Cardiac septum (tissue), 1 donor: ENCODE results near the gene RDH16. TPM values are rescaled to one million over a fixed set of nuclear protein-coding genes. Genes with fewer than 3 reads are reported as not detected.

ENCODE experiments used
- DNase-seq: peaks from one replicate; pipeline ENCODE4 v3.0.0-alpha.2; 2020; ENCODE audit warnings: low spot score
- intact Hi-C: fragments of 100-400 bp; cut with DNase I; formaldehyde crosslinking; loops from one replicate; pipeline ENCODE4 v1.14.0; 2022
- long read RNA-seq: library from polyadenylated mRNA; unstranded; transcript quantifications from one replicate; pipeline ENCODE4 v2.0.0, GENCODE V29; 2021
- total RNA-seq: library from RNA; stranded (reverse); fragmentation: NEBNext Ultra II Directional; extraction: Animal tissue kit (Norgen Biotek cat#: 25700); gene quantifications from one replicate; pipeline ENCODE4 v1.2.1, GENCODE V29; 2021
- donor health status: DM: no; HTN: no; CAD: no.

Gene RDH16, protein sequence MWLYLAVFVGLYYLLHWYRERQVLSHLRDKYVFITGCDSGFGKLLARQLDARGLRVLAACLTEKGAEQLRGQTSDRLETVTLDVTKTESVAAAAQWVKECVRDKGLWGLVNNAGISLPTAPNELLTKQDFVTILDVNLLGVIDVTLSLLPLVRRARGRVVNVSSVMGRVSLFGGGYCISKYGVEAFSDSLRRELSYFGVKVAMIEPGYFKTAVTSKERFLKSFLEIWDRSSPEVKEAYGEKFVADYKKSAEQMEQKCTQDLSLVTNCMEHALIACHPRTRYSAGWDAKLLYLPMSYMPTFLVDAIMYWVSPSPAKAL
- total RNA-seq = 0.22 TPM
- long read RNA-seq, partial matches to known transcripts = 0 of 1 reads
- long read RNA-seq, other reads (novel, unspliced or antisense) = 1 of 1 reads

GRCh38 chr12:56957229-56958052, at the start of gene RDH16:
Gene RDH16, minus strand, starts transcription at chr12:56957608. Its CDS starts 146 bp downstream, at chr12:56957462.
- DNase-seq = no peak
- intact Hi-C loops = no loop called here

- intact Hi-C loops = loop anchor here (5.0 kb wide), 2 partner anchors 105 to 250 kb away; partner anchors contain the start of gene STAT6
- DNase-seq = no peak
Measured at GRCh38 chr12:57006809-57007475, 49.5 kb upstream of the RDH16 start.

- DNase-seq = no peak
- intact Hi-C loops = loop anchor here (5.0 kb wide), 2 partner anchors 106 to 249 kb away; partner anchors contain the start of gene STAT6
Measured at GRCh38 chr12:57005980-57006808, 48.8 kb upstream of the RDH16 start, which contains the start of gene ZBTB39. Gene ZBTB39, minus strand, starts transcription at chr12:57006546. Its CDS starts 1,629 bp downstream, at chr12:57004917.

GRCh38 chr12:57004651-57005050, 47.2 kb upstream of the RDH16 start:
- intact Hi-C loops = loop anchor here (5.0 kb wide), 2 partner anchors 108 to 247 kb away; partner anchors contain the start of gene STAT6
- DNase-seq = no peak

- intact Hi-C loops = no loop called here
- DNase-seq = no peak
Measured at GRCh38 chr12:57003395-57003794, 46.0 kb upstream of the RDH16 start.

DNA sequence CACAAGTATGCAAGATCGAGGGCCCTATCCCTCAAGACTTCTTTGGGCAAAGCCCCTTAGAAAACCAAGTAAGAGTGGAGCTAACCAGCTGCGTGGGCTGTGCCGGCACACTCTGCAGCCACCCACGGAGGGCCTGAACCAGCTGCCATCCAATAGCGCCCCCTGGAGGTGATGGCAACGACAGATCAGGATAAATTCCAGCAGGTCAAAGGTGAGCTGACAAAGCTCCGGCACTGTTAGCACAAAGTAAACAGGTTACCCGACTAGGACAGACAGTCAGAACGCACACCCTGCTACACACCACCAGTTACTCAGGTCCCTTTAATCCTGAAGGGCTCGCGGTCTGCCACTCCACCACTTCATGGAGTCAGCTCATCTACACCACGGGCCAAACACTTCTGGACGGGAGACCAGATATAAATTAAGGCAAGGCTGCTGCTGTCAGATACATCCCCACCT, 44.1 kb upstream of the RDH16 start:
- intact Hi-C loops = no loop called here
- no peak for DNase-seq

- intact Hi-C loops = no loop called here
- no peak for DNase-seq
Measured at GRCh38 chr12:57000393-57000792, 43.0 kb upstream of the RDH16 start.

GRCh38 chr12:56999456-56999855, 42.0 kb upstream of the RDH16 start:
- no peak for DNase-seq
- intact Hi-C loops = no loop called here

GRCh38 chr12:56998981-56999380, 41.6 kb upstream of the RDH16 start:
- intact Hi-C loops = no loop called here
- no peak for DNase-seq

DNA sequence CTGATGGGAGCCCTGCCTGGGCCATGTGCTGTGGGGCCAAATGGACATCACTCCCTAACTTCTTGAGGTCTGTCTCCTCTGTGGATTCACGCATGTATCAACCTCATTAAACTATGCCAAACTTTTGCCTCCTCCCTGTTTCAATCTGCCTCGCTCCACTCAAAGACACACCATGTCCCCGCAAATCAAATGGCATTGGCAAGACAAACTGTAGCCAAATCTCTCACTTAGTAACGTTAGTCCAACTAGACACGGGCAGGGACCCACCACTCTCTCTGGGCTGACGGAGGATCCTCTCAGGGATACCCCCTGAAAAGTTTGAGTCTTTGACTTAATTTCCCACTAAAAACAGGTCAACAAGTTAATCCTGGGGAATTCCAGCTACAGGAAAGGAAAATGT, 40.9 kb upstream of the RDH16 start:
- intact Hi-C loops = no loop called here
- no peak for DNase-seq

DNA sequence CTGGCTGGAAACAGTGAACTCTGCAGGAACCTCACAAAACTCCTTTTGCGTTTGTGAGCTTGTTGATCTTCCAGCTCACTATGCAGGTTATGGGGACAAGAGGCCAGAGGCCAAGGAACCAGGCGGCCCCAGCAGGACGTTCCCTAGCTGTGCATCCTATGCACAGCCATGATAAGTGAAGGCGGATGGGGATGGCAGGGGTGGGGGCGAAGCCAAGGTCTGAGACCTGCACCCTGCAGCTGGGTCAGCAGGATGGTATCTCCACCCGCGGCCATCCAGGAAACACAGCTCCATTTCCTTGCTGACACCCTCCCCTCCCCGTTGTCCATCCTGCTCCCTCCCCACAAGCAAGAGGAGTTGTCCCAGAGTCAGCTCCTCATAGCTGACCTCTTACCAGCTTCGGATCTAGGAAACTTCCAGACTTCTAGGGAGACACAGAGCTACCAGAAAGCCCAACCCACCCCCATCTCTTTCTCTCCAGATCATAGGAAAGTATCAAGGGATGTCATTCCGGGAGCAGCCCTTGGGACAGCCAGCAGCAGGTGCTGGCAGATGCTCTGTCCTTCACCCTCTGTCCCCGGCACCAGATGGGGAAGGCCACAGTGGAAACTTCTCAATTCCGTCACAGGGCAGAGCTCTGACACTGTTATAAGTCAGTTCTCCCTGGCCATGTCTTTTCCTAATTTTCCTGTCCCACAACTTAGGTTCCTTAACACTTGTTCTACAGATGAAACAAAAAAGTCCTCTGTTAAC, 39.6 kb upstream of the RDH16 start:
- intact Hi-C loops = no loop called here
- DNase-seq = no peak

- intact Hi-C loops = no loop called here
- no peak for DNase-seq
Measured at GRCh38 chr12:56995930-56996496, 38.6 kb upstream of the RDH16 start.

DNA sequence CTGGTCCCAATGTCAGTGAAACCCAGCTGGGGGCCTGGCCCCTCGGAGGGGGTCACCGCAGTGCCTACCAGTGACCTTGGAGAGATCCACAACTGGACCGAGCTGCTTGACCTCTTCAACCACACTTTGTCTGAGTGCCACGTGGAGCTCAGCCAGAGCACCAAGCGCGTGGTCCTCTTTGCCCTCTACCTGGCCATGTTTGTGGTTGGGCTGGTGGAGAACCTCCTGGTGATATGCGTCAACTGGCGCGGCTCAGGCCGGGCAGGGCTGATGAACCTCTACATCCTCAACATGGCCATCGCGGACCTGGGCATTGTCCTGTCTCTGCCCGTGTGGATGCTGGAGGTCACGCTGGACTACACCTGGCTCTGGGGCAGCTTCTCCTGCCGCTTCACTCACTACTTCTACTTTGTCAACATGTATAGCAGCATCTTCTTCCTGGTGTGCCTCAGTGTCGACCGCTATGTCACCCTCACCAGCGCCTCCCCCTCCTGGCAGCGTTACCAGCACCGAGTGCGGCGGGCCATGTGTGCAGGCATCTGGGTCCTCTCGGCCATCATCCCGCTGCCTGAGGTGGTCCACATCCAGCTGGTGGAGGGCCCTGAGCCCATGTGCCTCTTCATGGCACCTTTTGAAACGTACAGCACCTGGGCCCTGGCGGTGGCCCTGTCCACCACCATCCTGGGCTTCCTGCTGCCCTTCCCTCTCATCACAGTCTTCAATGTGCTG, 38.0 kb upstream of the RDH16 start:
- no peak for DNase-seq
- intact Hi-C loops = no loop called here

GRCh38 chr12:56994231-56994746, 36.9 kb upstream of the RDH16 start:
- intact Hi-C loops = no loop called here

DNA sequence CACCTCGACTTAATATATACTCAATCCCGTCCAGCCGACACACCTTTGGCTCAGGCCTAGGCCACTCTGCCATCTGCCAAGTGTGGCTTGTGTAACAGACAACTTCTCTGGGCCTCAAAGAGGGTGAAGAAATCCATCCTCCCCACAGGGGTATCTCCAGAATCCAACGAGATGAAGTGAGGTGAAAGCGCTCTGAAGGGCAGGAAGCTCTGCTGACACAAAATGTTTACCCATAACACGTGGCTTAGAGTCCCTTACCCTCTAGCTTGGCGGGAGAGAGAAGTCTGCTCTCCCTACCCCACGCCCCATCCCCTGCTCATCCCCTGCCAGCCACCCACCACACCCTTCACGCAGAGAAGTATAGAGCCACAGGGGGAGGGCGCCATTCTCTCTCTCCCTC, 35.9 kb upstream of the RDH16 start:
- no peak for DNase-seq
- intact Hi-C loops = no loop called here

More at GRCh38 chr12:56994231-56994746, 36.9 kb upstream of the RDH16 start:
- no peak for DNase-seq

DNA sequence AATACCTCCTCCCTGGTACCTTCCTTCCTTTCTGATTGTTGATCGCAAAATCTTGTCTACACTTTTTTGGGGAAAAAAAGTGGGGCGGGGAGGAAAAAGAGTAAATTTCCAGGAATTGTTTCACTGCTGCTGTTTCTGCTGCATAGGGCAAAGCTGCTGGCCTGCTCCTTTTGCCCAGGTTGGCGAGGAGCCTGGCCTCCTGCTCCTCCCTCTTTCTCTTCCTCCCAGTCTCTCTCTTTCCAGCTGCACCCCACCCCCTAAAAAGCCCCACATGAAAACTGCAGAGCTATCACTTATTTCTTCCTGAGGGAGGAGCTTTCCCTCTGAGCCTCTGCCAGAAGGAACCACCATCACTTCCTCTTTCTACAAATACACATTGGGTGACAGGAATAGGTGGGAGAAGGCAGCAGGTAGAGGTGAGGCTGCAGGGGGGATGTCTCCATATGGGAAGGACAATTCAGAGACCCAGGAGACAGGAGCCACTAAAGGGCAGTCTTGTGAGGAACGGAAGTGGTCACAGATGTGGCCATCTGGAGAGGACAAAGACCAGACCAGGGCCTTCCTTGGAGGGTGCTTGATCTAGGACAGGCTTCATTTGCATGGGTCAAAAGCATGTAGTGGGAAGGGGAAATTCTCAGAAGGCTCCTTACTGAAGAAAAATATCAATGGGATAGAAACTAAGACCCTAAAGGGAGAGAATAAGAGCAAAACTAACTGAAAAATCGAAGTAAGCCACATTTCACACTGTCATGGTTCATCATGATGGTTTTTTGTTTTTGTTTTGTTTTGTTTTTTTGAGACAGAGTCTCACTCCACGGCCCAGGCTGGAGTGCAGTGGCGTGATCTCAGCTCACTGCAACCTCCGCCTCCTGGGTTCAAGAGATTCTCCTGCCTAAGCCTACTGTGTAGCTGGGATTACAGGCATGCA, 34.2 kb upstream of the RDH16 start:
- intact Hi-C loops = no loop called here
- DNase-seq = no peak
